HUDEP-2 (cell line): ENCODE results near the gene TOM1L2.

ENCODE experiments used
- DNase-seq, 76 experiments: peaks; one replicate each; lab custom pipeline; 2025; ENCODE audit not compliant: unreplicated experiment in 76 of 76; lab: John Stamatoyannopoulos, UW

Gene TOM1L2

GRCh38 chr17:17882082-17882581 lies 90.1 kb downstream of the TOM1L2 start:
- DNase-seq = no peak

- DNase-seq = no peak
Observed at GRCh38 chr17:17880577-17881196, 91.5 kb downstream of the TOM1L2 start.

GRCh38 chr17:17877529-17878358 lies 94.5 kb downstream of the TOM1L2 start:
- no peak for DNase-seq

DNA sequence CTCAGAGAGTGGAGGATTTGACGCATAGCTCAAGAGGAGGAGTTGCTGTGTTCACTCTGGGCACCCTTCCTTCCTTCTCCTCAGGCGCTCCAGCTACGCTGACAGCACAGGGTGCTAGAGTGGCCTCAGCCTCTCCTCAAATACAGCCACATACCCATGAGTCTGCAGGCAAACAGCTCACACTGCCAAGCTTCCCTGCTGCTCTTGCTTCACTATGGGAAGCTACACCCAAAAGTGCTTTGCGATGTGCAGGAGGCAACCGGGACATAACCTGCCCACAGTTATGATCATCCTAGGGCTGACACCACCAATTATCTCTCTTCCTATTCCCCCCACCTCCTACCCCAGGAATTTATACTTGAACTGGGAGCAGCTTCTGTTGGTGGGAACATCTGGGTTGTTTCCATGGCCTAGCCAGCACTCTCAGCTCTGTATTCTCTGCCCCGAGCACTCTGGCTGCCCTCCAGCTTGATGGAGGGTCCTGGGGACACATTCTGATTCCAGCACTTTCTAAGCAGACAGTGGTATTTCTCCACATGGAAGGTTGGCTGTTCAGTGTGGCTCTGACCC lies 95.2 kb downstream of the TOM1L2 start:
- no peak for DNase-seq

- no peak for DNase-seq
Observed at GRCh38 chr17:17874478-17874877, 97.7 kb downstream of the TOM1L2 start.

DNA sequence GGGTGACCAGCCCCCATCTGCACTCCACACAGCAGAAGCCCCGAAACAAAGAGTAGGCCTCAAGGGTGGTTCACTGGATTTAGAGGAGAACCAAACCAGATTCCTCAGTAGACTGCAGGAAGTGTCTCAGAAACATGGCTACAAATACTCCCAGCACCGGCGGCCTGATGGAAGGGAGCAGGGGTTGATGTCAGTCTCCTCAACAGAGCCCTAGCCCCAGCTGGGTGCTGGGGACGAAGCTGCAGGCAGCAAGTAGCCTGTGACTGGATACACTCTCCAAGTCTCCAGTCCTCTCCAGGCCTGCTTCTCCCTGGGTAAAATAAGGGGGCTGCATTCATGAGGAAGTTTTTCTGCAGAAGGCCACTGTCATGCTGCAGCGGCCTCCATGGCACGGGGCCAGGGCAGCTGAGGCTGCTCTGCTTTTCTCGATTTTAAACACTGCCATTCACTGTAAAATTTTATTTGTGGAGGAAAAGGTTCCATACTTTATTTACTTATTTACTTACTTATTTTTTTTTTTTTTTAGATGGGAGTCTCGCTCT lies 98.7 kb downstream of the TOM1L2 start:
- DNase-seq = no peak

DNA sequence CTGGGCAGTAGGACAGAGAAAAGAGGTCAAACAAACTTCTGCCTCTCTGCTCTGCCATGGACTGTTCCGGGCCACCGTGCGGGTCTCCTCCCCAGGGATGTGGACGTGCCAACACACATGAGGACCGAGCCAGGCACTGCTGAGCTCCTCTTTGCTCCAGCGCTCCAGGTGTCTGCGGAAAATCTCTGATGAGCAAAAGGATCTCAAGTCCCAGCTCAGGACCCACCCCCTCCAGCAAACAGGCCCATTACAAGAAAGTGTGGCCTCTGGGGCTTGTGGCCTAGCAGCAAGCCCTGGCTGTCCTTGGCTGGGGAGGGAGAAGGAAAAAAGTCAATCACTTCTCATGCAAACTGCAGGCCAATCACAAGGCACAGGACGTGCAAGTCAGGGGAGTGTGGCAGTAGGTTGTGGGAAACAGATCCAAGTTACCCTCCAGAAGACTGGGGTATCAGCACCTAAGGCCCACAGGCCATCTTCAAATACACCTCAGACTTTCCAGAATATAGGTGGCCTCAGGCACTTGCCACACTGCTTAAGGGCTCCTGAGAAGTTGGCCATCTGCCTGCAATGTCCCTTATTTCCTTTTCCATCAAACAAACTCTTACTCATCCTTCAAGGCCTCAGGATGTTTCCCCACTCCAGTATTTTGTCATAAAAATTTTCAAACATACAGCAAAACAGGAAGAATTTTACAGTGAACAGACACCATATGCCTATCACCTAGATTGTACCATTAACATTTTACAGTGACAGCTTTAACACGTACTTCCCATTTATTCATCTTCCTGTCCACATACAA lies 99.5 kb downstream of the TOM1L2 start:
- no peak for DNase-seq

DNA sequence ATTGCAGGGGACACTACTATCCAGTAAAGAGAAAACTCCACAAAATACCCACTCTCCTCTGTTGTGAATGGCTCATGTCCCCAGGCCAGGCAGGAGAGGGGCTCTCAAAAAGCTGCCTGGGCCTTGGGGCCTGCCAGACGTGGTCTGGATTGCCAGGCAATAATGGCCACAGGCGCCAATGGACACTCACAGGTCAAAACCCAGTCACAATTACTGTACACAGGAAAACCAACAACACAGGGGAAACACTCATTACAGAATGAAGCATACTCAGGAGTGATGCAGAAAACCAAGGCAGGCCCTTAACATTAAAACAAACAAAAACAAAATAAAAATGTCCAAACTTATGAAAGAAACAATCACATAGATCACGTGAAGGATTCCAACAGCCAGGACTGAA lies 100.3 kb downstream of the TOM1L2 start:
- DNase-seq = no peak

- no peak for DNase-seq
Observed at GRCh38 chr17:17870247-17870646, 102.0 kb downstream of the TOM1L2 start.

GRCh38 chr17:17868641-17869522 lies 103.3 kb downstream of the TOM1L2 start:
- no peak for DNase-seq

DNA sequence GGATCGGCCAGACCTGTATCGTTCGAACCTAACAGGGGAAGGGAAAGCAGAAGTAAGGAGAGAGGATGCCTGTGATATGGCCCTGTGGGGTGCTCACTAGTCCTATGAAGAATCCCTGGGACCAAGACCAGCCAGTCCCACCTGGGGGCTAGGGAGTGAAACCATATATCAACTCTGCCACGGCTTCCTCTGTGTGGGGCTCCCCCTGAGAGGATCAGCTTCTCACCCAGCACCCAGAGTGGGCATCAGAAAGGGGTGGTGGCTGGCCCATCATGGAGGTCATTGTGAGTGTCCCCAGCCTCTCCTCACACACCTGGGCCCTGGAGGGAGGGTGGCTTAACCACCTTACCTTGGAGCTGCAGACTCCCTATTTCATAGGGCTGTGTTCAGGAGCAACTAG lies 105.3 kb downstream of the TOM1L2 start:
- DNase-seq = no peak

GRCh38 chr17:17866425-17866824 lies 105.8 kb downstream of the TOM1L2 start:
- DNase-seq = no peak

- no peak for DNase-seq
Observed at GRCh38 chr17:17865035-17865434, 107.2 kb downstream of the TOM1L2 start.

- DNase-seq = no peak
Observed at GRCh38 chr17:17860766-17861107, 111.5 kb downstream of the TOM1L2 start.

GRCh38 chr17:17859909-17860765 lies 112.1 kb downstream of the TOM1L2 start:
- peak in 66 of 76 experiments; percentile 7 to 89 (median 59) for DNase-seq

- no peak for DNase-seq
Observed at GRCh38 chr17:17857496-17857895, 114.7 kb downstream of the TOM1L2 start.

DNA sequence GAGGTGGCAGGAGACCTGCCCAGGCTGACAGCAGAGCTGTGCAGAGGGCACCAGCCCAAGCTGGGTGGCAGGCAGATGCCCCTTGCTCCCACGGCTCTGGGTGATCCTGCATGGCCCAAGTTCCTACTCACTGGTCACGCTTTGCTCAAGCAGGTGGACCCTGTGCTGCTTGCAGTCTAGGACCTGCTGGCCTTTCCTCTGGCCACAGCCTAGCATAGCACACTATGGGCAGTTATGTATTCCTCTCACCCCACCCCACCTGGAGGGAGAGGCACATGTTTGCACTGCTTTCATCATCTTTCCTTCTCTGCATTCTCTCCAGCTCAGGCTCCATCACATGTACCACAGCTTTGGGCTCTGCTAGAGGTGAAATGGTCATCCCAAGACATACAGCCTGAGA lies 115.8 kb downstream of the TOM1L2 start:
- no peak for DNase-seq

- DNase-seq = no peak
Observed at GRCh38 chr17:17855976-17856375, 116.2 kb downstream of the TOM1L2 start.
